ENCODE data around the gene LYPD6B. TPM values are rescaled to one million over a fixed set of nuclear protein-coding genes. Genes with fewer than 3 reads are reported as not detected.

Gene LYPD6B
- total and polyA plus RNA-seq, 2 experiments from 2014 or later = 1.7 to 3.6 TPM

GRCh38 chr2:149009576-149010461 is 28.7 kb upstream of the LYPD6B start (continued):
- TF ChIP-seq, protein P1, sequence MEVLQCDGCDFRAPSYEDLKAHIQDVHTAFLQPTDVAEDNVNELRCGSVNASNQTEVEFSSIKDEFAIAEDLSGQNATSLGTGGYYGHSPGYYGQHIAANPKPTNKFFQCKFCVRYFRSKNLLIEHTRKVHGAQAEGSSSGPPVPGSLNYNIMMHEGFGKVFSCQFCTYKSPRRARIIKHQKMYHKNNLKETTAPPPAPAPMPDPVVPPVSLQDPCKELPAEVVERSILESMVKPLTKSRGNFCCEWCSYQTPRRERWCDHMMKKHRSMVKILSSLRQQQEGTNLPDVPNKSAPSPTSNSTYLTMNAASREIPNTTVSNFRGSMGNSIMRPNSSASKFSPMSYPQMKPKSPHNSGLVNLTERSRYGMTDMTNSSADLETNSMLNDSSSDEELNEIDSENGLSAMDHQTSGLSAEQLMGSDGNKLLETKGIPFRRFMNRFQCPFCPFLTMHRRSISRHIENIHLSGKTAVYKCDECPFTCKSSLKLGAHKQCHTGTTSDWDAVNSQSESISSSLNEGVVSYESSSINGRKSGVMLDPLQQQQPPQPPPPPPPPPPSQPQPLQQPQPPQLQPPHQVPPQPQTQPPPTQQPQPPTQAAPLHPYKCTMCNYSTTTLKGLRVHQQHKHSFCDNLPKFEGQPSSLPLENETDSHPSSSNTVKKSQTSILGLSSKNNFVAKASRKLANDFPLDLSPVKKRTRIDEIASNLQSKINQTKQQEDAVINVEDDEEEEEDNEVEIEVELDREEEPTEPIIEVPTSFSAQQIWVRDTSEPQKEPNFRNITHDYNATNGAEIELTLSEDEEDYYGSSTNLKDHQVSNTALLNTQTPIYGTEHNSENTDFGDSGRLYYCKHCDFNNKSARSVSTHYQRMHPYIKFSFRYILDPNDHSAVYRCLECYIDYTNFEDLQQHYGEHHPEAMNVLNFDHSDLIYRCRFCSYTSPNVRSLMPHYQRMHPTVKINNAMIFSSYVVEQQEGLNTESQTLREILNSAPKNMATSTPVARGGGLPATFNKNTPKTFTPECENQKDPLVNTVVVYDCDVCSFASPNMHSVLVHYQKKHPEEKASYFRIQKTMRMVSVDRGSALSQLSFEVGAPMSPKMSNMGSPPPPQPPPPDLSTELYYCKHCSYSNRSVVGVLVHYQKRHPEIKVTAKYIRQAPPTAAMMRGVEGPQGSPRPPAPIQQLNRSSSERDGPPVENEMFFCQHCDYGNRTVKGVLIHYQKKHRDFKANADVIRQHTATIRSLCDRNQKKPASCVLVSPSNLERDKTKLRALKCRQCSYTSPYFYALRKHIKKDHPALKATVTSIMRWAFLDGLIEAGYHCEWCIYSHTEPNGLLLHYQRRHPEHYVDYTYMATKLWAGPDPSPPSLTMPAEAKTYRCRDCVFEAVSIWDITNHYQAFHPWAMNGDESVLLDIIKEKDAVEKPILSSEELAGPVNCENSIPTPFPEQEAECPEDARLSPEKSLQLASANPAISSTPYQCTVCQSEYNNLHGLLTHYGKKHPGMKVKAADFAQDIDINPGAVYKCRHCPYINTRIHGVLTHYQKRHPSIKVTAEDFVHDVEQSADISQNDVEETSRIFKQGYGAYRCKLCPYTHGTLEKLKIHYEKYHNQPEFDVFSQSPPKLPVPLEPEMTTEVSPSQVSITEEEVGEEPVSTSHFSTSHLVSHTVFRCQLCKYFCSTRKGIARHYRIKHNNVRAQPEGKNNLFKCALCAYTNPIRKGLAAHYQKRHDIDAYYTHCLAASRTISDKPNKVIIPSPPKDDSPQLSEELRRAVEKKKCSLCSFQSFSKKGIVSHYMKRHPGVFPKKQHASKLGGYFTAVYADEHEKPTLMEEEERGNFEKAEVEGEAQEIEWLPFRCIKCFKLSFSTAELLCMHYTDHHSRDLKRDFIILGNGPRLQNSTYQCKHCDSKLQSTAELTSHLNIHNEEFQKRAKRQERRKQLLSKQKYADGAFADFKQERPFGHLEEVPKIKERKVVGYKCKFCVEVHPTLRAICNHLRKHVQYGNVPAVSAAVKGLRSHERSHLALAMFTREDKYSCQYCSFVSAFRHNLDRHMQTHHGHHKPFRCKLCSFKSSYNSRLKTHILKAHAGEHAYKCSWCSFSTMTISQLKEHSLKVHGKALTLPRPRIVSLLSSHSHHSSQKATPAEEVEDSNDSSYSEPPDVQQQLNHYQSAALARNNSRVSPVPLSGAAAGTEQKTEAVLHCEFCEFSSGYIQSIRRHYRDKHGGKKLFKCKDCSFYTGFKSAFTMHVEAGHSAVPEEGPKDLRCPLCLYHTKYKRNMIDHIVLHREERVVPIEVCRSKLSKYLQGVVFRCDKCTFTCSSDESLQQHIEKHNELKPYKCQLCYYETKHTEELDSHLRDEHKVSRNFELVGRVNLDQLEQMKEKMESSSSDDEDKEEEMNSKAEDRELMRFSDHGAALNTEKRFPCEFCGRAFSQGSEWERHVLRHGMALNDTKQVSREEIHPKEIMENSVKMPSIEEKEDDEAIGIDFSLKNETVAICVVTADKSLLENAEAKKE (CRISPR knock-in tag; IDR thresholded peaks at IDR 0.05) = no peak
- no peak for TF ChIP-seq NANOG (IDR thresholded peaks at IDR 0.05; ENCODE audit: borderline replicate concordance)
- TF ChIP-seq, protein P2, sequence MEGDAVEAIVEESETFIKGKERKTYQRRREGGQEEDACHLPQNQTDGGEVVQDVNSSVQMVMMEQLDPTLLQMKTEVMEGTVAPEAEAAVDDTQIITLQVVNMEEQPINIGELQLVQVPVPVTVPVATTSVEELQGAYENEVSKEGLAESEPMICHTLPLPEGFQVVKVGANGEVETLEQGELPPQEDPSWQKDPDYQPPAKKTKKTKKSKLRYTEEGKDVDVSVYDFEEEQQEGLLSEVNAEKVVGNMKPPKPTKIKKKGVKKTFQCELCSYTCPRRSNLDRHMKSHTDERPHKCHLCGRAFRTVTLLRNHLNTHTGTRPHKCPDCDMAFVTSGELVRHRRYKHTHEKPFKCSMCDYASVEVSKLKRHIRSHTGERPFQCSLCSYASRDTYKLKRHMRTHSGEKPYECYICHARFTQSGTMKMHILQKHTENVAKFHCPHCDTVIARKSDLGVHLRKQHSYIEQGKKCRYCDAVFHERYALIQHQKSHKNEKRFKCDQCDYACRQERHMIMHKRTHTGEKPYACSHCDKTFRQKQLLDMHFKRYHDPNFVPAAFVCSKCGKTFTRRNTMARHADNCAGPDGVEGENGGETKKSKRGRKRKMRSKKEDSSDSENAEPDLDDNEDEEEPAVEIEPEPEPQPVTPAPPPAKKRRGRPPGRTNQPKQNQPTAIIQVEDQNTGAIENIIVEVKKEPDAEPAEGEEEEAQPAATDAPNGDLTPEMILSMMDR (conservative IDR thresholded peaks at IDR 0.05; ENCODE audit: low read depth in 2 of 2) = no peak
- no peak for TF ChIP-seq CREB1 (CRISPR knock-in tag; IDR thresholded peaks at IDR 0.05; ENCODE audit: low read depth)
- no peak for TF ChIP-seq EZH2 (IDR thresholded peaks at IDR 0.05; ENCODE audit: low read depth, unreplicated experiment)
- TF ChIP-seq ZNF114 (CRISPR knock-in tag; IDR thresholded peaks at IDR 0.05) = no peak
- no peak for TF ChIP-seq ETS1 (IDR thresholded peaks at IDR 0.05)
- TF ChIP-seq EZH2phosphoT487 (IDR thresholded peaks at IDR 0.05; ENCODE audit: unreplicated experiment) = no peak
